A172 (cell line): Measurements from ENCODE around the gene ITGAX. TPM values are rescaled to one million over a fixed set of nuclear protein-coding genes. Genes with fewer than 3 reads are reported as not detected.

Source experiments
- total RNA-seq: library from RNA; depleted of rRNA; stranded (reverse); fragments of >200 nt; shearing (Covaris generic); gene quantifications from 2 replicates; pipeline ENCODE4 v1.2.3, GENCODE V29; 2014; rRNA removed

The ITGAX gene
- total RNA-seq, 1 experiment from 2014 or later: 4.1 TPM

Other genes starting within 250 kb of the ITGAX start
- 28.6 and 38.1 TPM in 2 replicates for gene BCKDK, start 246.8 kb upstream of the ITGAX start, total RNA-seq
- 46.6 and 55.6 TPM in 2 replicates for gene KAT8, start 237.5 kb upstream of the ITGAX start, total RNA-seq
- 2.9 and 4.2 TPM in 2 replicates for gene PRSS8, start 219.4 kb upstream of the ITGAX start, total RNA-seq
- gene PRSS36, start 205.1 kb upstream of the ITGAX start, total RNA-seq: 0.41 and 0.55 TPM in 2 replicates
- gene FUS, start 175.0 kb upstream of the ITGAX start, total RNA-seq: 14.4 and 26.9 TPM in 2 replicates
- gene PYCARD, start 152.4 kb upstream of the ITGAX start, total RNA-seq: not detected in 2 replicates
- under 0.01 and 0.02 TPM in 2 replicates for gene TRIM72, start 141.1 kb upstream of the ITGAX start, total RNA-seq
- gene PYDC1, start 138.0 kb upstream of the ITGAX start, total RNA-seq: not detected in 2 replicates
- 1.0 and 3.1 TPM in 2 replicates for gene ITGAM, start 95.2 kb upstream of the ITGAX start, total RNA-seq
- not detected in 2 replicates for gene ITGAD, start 38.2 kb downstream of the ITGAX start, total RNA-seq
- not detected in 2 replicates for gene COX6A2, start 73.2 kb downstream of the ITGAX start, total RNA-seq
- not detected in 2 replicates for gene ZNF843, start 87.6 kb downstream of the ITGAX start, total RNA-seq
- 17.7 and 18.6 TPM in 2 replicates for gene ARMC5, start 104.3 kb downstream of the ITGAX start, total RNA-seq
- gene TGFB1I1, start 117.0 kb downstream of the ITGAX start, total RNA-seq: 29.8 and 42.0 TPM in 2 replicates
- gene SLC5A2, start 127.9 kb downstream of the ITGAX start, total RNA-seq: 0.05 TPM in 1 of 2 replicates, not detected in the other
- 39.6 and 46.8 TPM in 2 replicates for gene RUSF1, start 153.2 kb downstream of the ITGAX start, total RNA-seq
- gene AHSP, start 172.7 kb downstream of the ITGAX start, total RNA-seq: not detected in 2 replicates